GM18907 (cell line): Measurements from ENCODE around the gene CDK14.
"Not testable (repeated sequence)": the region's sequence is repeated elsewhere in the genome, so short reads cannot be mapped to it uniquely, and the experiment has no call there.

Source experiments
- ATAC-seq: cut with Tn5 transposase; IDR thresholded peaks from one replicate; pipeline ENCODE4 v1.9.1; 2021; ENCODE audit warnings: mild to moderate bottlenecking, moderate library complexity; ENCODE audit not compliant: unreplicated experiment

The CDK14 gene

GRCh38 chr7:90749262-90749661 is 153.1 kb downstream of the CDK14 start:
- ATAC-seq: no peak

GRCh38 chr7:90749774-90750173 is 153.7 kb downstream of the CDK14 start:
- ATAC-seq: peak; percentile 66

- no peak for ATAC-seq
Observed at GRCh38 chr7:90751595-90751994, 155.5 kb downstream of the CDK14 start.

- peak; percentile 45 for ATAC-seq
Observed at GRCh38 chr7:90752051-90752450, 155.9 kb downstream of the CDK14 start.

GRCh38 chr7:90755041-90755440 is 158.9 kb downstream of the CDK14 start:
- ATAC-seq: no peak

- no peak for ATAC-seq
Observed at GRCh38 chr7:90756366-90756765, 160.2 kb downstream of the CDK14 start.

GRCh38 chr7:90757565-90757950 is 161.4 kb downstream of the CDK14 start:
- ATAC-seq: peak; percentile 81

GRCh38 chr7:90758933-90759562 is 162.9 kb downstream of the CDK14 start:
- no peak for ATAC-seq

GRCh38 chr7:90759710-90760109 is 163.6 kb downstream of the CDK14 start:
- no peak for ATAC-seq

- no peak for ATAC-seq
Observed at GRCh38 chr7:90760892-90761291, 164.8 kb downstream of the CDK14 start.

GRCh38 chr7:90761584-90761983 is 165.5 kb downstream of the CDK14 start:
- ATAC-seq: no peak

- no peak for ATAC-seq
Observed at GRCh38 chr7:90763108-90763507, 167.0 kb downstream of the CDK14 start.

- no peak for ATAC-seq
Observed at GRCh38 chr7:90764848-90765570, 168.9 kb downstream of the CDK14 start.

GRCh38 chr7:90766814-90767564 is 170.9 kb downstream of the CDK14 start:
- no peak for ATAC-seq

GRCh38 chr7:90768301-90768700 is 172.2 kb downstream of the CDK14 start:
- no peak for ATAC-seq

- ATAC-seq: no peak
Observed at GRCh38 chr7:90769036-90769435, 172.9 kb downstream of the CDK14 start.

GRCh38 chr7:90769566-90769965 is 173.4 kb downstream of the CDK14 start:
- not testable (repeated sequence) for ATAC-seq

- no peak for ATAC-seq
Observed at GRCh38 chr7:90771281-90771680, 175.2 kb downstream of the CDK14 start.

GRCh38 chr7:90772410-90772809 is 176.3 kb downstream of the CDK14 start:
- ATAC-seq: no peak

GRCh38 chr7:90773269-90773668 is 177.1 kb downstream of the CDK14 start:
- ATAC-seq: no peak

GRCh38 chr7:90774706-90775105 is 178.6 kb downstream of the CDK14 start:
- ATAC-seq: no peak

- no peak for ATAC-seq
Observed at GRCh38 chr7:90775383-90775965, 179.4 kb downstream of the CDK14 start.
